Subcutaneous preadipocyte (primary cell): ENCODE results near the gene NFATC3. TPM values are rescaled to one million over a fixed set of nuclear protein-coding genes. Genes with fewer than 3 reads are reported as not detected.

ENCODE experiments used
- small RNA-seq: library from RNA; depleted of rRNA; stranded (forward); fragments of <200 nt; gene quantifications from one replicate; pipeline ENCODE3, GENCODE V24; 2012
- total RNA-seq: library from RNA; depleted of rRNA; stranded (reverse); fragments of >200 nt; gene quantifications from 2 replicates; pipeline ENCODE4 v1.2.3, GENCODE V29; 2012

The NFATC3 gene
- total RNA-seq: 17.3 and 27.2 TPM in 2 replicates

DNA sequence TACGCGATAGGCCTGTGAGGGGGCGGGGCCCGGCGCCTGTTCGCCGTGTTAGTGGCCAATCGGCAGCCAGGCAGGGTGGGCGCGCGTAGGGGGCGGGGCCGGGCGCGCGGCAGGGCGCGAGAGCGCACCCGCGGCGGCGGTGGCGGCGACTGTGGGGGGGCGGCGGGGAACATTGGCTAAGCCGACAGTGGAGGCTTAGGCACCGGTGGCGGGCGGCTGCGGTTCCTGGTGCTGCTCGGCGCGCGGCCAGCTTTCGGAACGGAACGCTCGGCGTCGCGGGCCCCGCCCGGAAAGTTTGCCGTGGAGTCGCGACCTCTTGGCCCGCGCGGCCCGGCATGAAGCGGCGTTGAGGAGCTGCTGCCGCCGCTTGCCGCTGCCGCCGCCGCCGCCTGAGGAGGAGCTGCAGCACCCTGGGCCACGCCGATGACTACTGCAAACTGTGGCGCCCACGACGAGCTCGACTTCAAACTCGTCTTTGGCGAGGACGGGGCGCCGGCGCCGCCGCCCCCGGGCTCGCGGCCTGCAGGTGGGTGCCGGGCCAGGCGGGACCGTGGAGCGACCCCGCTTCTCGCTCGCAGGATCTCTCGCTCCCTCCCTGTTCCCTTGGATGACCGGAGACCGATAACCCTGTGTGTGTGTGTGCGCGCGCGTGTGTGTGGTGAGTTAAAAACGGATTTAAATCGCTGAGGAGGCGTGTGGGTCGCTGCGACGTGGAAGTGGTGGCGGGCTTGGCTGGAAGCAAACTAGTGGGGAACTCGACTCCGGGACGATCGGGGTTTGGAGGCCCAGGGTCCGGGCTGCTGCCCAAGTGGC lies at the start of gene NFATC3:
NFATC3 (plus strand) TSS at position 112 of the 813 bp plus-strand sequence; CDS start at position 424, 312 bp downstream.

DNA sequence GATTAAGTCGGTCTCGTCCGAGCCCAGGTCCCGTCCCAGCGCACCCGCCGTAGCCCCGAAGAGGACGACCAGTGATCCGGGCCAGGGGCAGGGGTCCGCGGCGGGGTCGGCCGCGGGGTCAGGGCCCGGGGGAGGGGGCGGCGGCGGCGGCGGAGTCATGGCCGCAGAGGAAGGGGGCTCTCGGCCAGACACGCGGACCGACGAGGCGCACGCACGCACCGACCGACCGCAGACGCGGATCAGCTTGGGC lies 150.6 kb downstream of the NFATC3 start, which contains the start of gene ESRP2:
ESRP2 (minus strand) TSS at position 241 of the 250 bp plus-strand sequence; CDS start at position 159, 82 bp downstream.

DNA sequence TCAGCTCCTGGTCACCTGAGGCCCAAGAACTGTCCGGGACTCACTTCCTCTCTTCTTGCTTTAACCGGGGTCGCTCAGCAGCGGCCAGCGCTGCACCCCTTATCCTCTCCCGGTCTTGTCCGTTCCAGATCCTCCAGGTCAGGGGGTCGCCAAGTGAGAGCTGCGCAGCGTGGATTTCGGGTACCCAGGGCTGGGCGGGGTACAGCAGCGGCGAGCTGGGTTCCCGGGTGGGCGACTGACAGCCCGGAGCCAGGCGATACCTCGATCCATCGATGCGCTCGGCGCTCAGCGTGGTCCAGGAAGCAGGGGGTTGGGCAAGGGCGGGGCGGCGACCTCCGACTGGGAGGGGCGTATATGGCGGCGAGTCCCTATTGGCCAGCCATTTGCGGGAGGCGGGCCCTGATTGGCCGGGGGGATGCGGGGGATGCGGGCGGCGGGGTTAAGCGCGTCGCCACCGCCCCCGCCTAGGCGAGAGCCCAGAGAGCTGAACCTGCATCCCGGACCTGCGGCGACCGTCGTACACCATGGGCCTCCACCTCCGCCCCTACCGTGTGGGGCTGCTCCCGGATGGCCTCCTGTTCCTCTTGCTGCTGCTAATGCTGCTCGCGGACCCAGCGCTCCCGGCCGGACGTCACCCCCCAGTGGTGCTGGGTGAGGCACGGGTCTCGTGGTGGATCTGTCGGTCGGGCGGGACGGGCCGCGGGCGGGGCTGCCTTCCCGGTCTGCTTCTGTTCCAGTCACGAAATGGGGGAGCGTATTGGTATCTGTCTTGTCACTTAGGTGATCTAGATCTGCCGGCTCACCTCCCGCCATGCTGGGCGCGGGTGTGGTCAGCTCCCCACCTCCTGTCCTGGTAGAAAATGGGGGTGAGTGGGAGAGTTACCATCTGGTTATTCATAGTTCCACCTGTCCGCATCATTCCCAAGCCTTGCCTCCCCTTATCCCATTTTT lies 160.0 kb downstream of the NFATC3 start, which contains the start of gene PLA2G15:
PLA2G15 (plus strand) TSS at position 471 of the 951 bp plus-strand sequence; CDS start at position 525, 54 bp downstream.

DNA sequence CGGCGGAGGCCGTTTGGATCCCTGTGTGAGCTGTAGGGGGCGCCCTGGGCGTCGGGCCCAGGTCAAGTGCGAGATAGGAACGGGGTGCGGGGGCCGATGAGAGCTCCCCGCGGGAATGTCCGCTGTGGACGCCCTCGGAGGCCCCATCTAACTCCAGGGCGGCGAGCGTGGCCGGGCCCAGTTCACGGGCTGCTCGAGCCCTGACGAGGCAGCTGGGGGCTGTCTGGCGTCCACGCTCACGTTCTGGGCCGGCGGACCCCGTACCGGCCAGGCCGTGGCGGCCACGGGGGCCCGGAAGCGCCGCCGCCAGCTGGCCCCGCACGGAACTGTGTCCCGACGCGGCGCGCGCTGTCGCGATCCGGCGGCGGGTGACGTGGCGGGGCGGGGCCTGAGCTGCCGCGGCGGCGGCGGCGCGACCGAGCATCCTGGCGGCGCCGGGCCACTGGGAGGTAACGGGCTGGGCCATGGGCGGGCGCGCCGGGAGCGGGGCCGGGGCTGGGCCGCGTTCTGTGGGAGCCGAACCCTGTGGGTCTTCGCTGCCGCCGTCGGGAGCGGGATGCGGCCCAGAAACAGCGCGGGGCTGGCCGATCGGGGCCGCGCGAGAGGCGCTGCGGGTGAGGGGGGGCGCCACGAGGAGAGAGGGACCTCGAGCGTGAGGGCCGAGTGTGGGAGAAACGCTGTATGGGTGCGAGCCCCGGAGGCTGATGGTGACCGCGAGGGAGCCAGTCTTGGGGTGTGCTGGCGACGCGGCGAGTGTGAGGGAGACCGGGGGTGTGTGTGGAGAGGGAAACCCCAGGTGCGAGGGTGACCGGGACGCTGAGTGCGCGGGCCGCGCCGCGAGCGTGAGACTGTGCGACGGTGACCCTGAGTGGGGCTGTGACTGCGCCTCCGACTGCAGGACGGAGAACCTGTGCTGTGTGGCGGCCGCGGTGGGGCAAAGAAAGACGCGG lies 179.2 kb downstream of the NFATC3 start, which contains the start of gene SLC7A6:
SLC7A6 (plus strand) TSS at position 399 of the 950 bp plus-strand sequence. CDS start 10,201 bp downstream, outside the sequence.

Small RNAs within 50 kb of the gene (small RNA-seq; reads per million reads assigned to genes)
- not detected for gene RF00019
- not detected for gene RF00554

Other genes with a start within 250 kb of the NFATC3 start
- gene THAP11, start 243.1 kb upstream of the NFATC3 start, total RNA-seq: 26.1 and 28.0 TPM in 2 replicates
- 210 and 284 TPM in 2 replicates for gene NUTF2, start 238.4 kb upstream of the NFATC3 start, total RNA-seq
- 27.0 and 32.7 TPM in 2 replicates for gene CENPT, start 237.7 kb upstream of the NFATC3 start, total RNA-seq
- 55.5 and 72.9 TPM in 2 replicates for gene EDC4, start 212.3 kb upstream of the NFATC3 start, total RNA-seq
- 0.37 TPM in 1 of 2 replicates, not detected in the other for gene NRN1L, start 200.5 kb upstream of the NFATC3 start, total RNA-seq
- 12.1 TPM in 2 replicates for gene PSKH1, start 192.1 kb upstream of the NFATC3 start, total RNA-seq
- gene CTRL, start 153.5 kb upstream of the NFATC3 start, total RNA-seq: 0.37 and 1.4 TPM in 2 replicates
- gene PSMB10, start 148.5 kb upstream of the NFATC3 start, total RNA-seq: 29.7 and 41.2 TPM in 2 replicates
- gene LCAT, start 141.2 kb upstream of the NFATC3 start, total RNA-seq: 5.1 and 11.1 TPM in 2 replicates
- gene SLC12A4, start 116.7 kb upstream of the NFATC3 start, total RNA-seq: 40.8 and 73.3 TPM in 2 replicates
- gene DPEP3, start 104.9 kb upstream of the NFATC3 start, total RNA-seq: not detected in 2 replicates
- not detected in 2 replicates for gene DPEP2, start 85.9 kb upstream of the NFATC3 start, total RNA-seq
- gene DPEP2NB, start 69.5 kb upstream of the NFATC3 start, total RNA-seq: not detected in 2 replicates
- gene DDX28, start 62.1 kb upstream of the NFATC3 start, total RNA-seq: 14.7 and 19.0 TPM in 2 replicates
- 18.0 and 21.5 TPM in 2 replicates for gene DUS2, start 62.1 kb upstream of the NFATC3 start, total RNA-seq
- gene ESRP2, start 150.8 kb downstream of the NFATC3 start, total RNA-seq: under 0.01 TPM in 1 of 2 replicates, not detected in the other
- 15.8 and 17.6 TPM in 2 replicates for gene PLA2G15, start 160.0 kb downstream of the NFATC3 start, total RNA-seq
- 18.4 and 24.2 TPM in 2 replicates for gene SLC7A6, start 179.2 kb downstream of the NFATC3 start, total RNA-seq
- 9.9 and 12.1 TPM in 2 replicates for gene SLC7A6OS, start 225.6 kb downstream of the NFATC3 start, total RNA-seq
- gene PRMT7, start 225.6 kb downstream of the NFATC3 start, total RNA-seq: 52.2 and 56.5 TPM in 2 replicates